IMR-90 (cell line): Measurements from ENCODE around the gene MRTFB.

Experiments used
- BHLHE40 ChIP-seq: fragments of 150-350 bp; IDR thresholded peaks from 2 replicates; pipeline ENCODE4 v1.6.1; 2016; ENCODE audit warnings: mild to moderate bottlenecking, low read depth, low read length
- CHD1 ChIP-seq: IDR thresholded peaks from 2 replicates; pipeline ENCODE4 v1.6.1; 2012; ENCODE audit warnings: low read depth, low read length, improper control_type of control experiment
- MAFK ChIP-seq: IDR thresholded peaks from 2 replicates; pipeline ENCODE4 v1.6.1; 2012; ENCODE audit warnings: low read depth, low read length, improper control_type of control experiment
- MAZ ChIP-seq: IDR thresholded peaks from 2 replicates; pipeline ENCODE4 v1.6.1; 2012; ENCODE audit warnings: low read depth, mild to moderate bottlenecking, low read length, improper control_type of control experiment, moderate library complexity, borderline replicate concordance
- NFE2L2 ChIP-seq: fragments of 150-350 bp; IDR thresholded peaks from 2 replicates; pipeline ENCODE4 v1.6.1; 2016; ENCODE audit warnings: low read depth, mild to moderate bottlenecking, low read length
- POLR2A ChIP-seq: IDR thresholded peaks from 2 replicates; pipeline ENCODE4 v1.6.1; 2012; ENCODE audit warnings: mild to moderate bottlenecking, low read depth, low read length
- RAD21 ChIP-seq: IDR thresholded peaks from 2 replicates; pipeline ENCODE4 v1.6.1; 2012; ENCODE audit warnings: low read length, improper control_type of control experiment
- RFX5 ChIP-seq: IDR thresholded peaks from 2 replicates; pipeline ENCODE4 v1.8.0; 2012; ENCODE audit warnings: low read depth, mild to moderate bottlenecking, low read length, moderate library complexity
- SMC3 ChIP-seq: fragments of 150-350 bp; IDR thresholded peaks from 2 replicates; pipeline ENCODE4 v1.6.1; 2016; ENCODE audit warnings: low read depth, mild to moderate bottlenecking, antibody characterized with exemption, low read length, moderate library complexity
- TF ChIP-seq, protein P1 (sequence below): conservative IDR thresholded peaks from 2 replicates; pipeline ENCODE4 v1.5.1; 2012; ENCODE audit warnings: mild to moderate bottlenecking, low read depth, low read length, improper control_type of control experiment
- TF ChIP-seq, protein P2 (sequence below): fragments of 150-350 bp; IDR thresholded peaks from 2 replicates; pipeline ENCODE4 v1.6.1; 2017; ENCODE audit warnings: mild to moderate bottlenecking, antibody characterized with exemption, low read length, low read depth

DNA sequence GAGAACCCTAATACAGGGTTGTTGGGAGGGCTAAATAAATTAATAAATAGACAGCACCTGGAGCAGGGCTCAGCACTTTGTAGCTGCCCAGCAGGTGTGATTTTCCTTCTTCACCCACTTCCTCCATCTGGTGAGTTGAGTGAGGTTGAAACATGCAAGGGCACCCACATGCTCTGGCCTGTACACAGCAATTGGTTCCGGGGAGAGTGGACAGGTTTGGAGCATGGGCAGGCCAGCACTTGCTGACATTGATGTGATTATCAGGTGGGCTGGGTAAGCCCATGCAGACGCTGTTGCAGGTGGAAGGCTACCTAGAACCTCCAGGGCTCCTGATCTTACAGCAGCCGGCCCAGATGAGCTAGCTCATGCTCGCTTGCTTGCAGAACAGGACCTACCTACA is 1.3 kb upstream of the MRTFB start:
- TF ChIP-seq POLR2A (no peak), SMC3 (no peak), RAD21 (no peak), RFX5 (no peak), NFE2L2 (no peak), MAFK (no peak), BHLHE40 (no peak), CHD1 (no peak), MAZ (no peak)
- TF ChIP-seq, protein P1, sequence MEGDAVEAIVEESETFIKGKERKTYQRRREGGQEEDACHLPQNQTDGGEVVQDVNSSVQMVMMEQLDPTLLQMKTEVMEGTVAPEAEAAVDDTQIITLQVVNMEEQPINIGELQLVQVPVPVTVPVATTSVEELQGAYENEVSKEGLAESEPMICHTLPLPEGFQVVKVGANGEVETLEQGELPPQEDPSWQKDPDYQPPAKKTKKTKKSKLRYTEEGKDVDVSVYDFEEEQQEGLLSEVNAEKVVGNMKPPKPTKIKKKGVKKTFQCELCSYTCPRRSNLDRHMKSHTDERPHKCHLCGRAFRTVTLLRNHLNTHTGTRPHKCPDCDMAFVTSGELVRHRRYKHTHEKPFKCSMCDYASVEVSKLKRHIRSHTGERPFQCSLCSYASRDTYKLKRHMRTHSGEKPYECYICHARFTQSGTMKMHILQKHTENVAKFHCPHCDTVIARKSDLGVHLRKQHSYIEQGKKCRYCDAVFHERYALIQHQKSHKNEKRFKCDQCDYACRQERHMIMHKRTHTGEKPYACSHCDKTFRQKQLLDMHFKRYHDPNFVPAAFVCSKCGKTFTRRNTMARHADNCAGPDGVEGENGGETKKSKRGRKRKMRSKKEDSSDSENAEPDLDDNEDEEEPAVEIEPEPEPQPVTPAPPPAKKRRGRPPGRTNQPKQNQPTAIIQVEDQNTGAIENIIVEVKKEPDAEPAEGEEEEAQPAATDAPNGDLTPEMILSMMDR, result no peak
- TF ChIP-seq, protein P2, sequence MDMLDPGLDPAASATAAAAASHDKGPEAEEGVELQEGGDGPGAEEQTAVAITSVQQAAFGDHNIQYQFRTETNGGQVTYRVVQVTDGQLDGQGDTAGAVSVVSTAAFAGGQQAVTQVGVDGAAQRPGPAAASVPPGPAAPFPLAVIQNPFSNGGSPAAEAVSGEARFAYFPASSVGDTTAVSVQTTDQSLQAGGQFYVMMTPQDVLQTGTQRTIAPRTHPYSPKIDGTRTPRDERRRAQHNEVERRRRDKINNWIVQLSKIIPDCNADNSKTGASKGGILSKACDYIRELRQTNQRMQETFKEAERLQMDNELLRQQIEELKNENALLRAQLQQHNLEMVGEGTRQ, result no peak
